Cardiac muscle cell (in vitro differentiated cells and primary cell): ENCODE measurements around the gene CDK2. TPM values are rescaled to one million over a fixed set of nuclear protein-coding genes. Genes with fewer than 3 reads are reported as not detected.

Experiments
- DNase-seq, 2 donors: peaks; one replicate each; pipeline versions ENCODE4 v3.0.0 to v3.0.0-alpha.2; 2010 to 2017; ENCODE audit warnings: low read depth in 1 of 2, low spot score in 1 of 2
- H3K27ac ChIP-seq: fragments of 200-600 bp; sonication (generic); 2 replicates; pipeline ENCODE4 v1.5.1; 2016
- H3K27me3 ChIP-seq: fragments of 200-600 bp; sonication (generic); 2 replicates; pipeline ENCODE4 v1.6.0; 2016; ENCODE audit warnings: control low read depth
- H3K36me3 ChIP-seq: fragments of 200-600 bp; sonication (generic); 2 replicates; pipeline ENCODE4 v1.5.1; 2016; ENCODE audit warnings: control low read depth
- H3K4me1 ChIP-seq: fragments of 200-600 bp; sonication (generic); 2 replicates; pipeline ENCODE4 v1.8.1; 2017; ENCODE audit warnings: low read depth, mild to moderate bottlenecking, mixed run types
- H3K4me3 ChIP-seq: fragments of 200-600 bp; sonication (generic); 2 replicates; pipeline ENCODE4 v1.5.1; 2016; ENCODE audit warnings: mild to moderate bottlenecking
- H3K9me3 ChIP-seq: fragments of 200-600 bp; sonication (generic); 2 replicates; pipeline ENCODE4 v1.5.1; 2017; ENCODE audit warnings: low read depth, mild to moderate bottlenecking, control low read depth
- CTCF ChIP-seq: IDR thresholded peaks from 2 replicates; pipeline ENCODE4 v1.5.1; 2012; ENCODE audit warnings: low read depth, mild to moderate bottlenecking, low read length
- polyA plus RNA-seq: library from polyadenylated mRNA; unstranded; fragments of >200 nt; fragmentation: Nextera tagmentation; extraction: Ambion mirVana; gene quantifications from 2 replicates; pipeline ENCODE4 v1.2.1, GENCODE V29; 2016
- total RNA-seq: library from RNA; depleted of rRNA; stranded (reverse); fragments of >200 nt; gene quantifications from 2 replicates; pipeline ENCODE4 v1.2.3, GENCODE V29; 2016

Gene CDK2
- total and polyA plus RNA-seq, 2 experiments from 2014 or later = 31.4 to 33.9 TPM

GRCh38 chr12:55935738-55936151, 30.9 kb upstream of the CDK2 start:
- Histone ChIP-seq H3K4me1 (peaks cover 5% of the 10 kb centered on the region), H3K27me3 (peaks cover 27% of the 10 kb centered on the region), H3K4me3 (no peak overlapping the region), H3K9me3 (no peaks in the 10 kb centered on the region), H3K27ac (no peak overlapping the region), H3K36me3 (no peaks in the 10 kb centered on the region)
- TF ChIP-seq CTCF = peak; percentile 12
- peak in 1 of 2 donors; percentile 21 for DNase-seq

GRCh38 chr12:55937981-55938380, 28.6 kb upstream of the CDK2 start:
- H3K4me1 ChIP-seq = no peaks in the 10 kb centered on the region
- H3K27me3 ChIP-seq = peaks cover 23% of the 10 kb centered on the region
- H3K4me3 ChIP-seq = no peak overlapping the region
- no peak for DNase-seq
- no peaks in the 10 kb centered on the region for H3K36me3 ChIP-seq
- TF ChIP-seq CTCF = no peak
- no peak overlapping the region for H3K27ac ChIP-seq
- no peaks in the 10 kb centered on the region for H3K9me3 ChIP-seq

GRCh38 chr12:55938826-55939501, 27.7 kb upstream of the CDK2 start:
- Histone ChIP-seq H3K27ac (no peak overlapping the region), H3K4me3 (no peak overlapping the region), H3K27me3 (peaks cover 13% of the 10 kb centered on the region), H3K36me3 (no peaks in the 10 kb centered on the region), H3K4me1 (no peaks in the 10 kb centered on the region), H3K9me3 (no peaks in the 10 kb centered on the region)
- TF ChIP-seq CTCF = no peak
- DNase-seq = no peak

- no peak overlapping the region for H3K4me3 ChIP-seq
- DNase-seq = peak; percentile 88 to 90
- H3K9me3 ChIP-seq = no peaks in the 10 kb centered on the region
- no peaks in the 10 kb centered on the region for H3K4me1 ChIP-seq
- TF ChIP-seq CTCF = peak; percentile 93
- H3K27me3 ChIP-seq = peaks cover 3% of the 10 kb centered on the region
- no peaks in the 10 kb centered on the region for H3K36me3 ChIP-seq
- no peak overlapping the region for H3K27ac ChIP-seq
Measured at GRCh38 chr12:55940065-55940732, 26.4 kb upstream of the CDK2 start.

GRCh38 chr12:55942055-55942454, 24.6 kb upstream of the CDK2 start:
- Histone ChIP-seq H3K27me3 (peaks cover under 1% of the 10 kb centered on the region), H3K9me3 (no peaks in the 10 kb centered on the region), H3K4me1 (no peaks in the 10 kb centered on the region), H3K27ac (no peak overlapping the region), H3K36me3 (no peaks in the 10 kb centered on the region), H3K4me3 (no peak overlapping the region)
- DNase-seq = no peak
- no peak for TF ChIP-seq CTCF
